HEK293 (cell line): ENCODE results near the gene GPBAR1.

Source experiments
- ZBTB7A ChIP-seq: fragments of 450-650 bp; formaldehyde crosslinking; IDR thresholded peaks from 2 replicates; pipeline ENCODE4 v1.5.1; 2016; ENCODE audit warnings: low read depth, missing biosample characterization, missing genetic modification characterization
- TF ChIP-seq, protein P1 (sequence below): fragments of 450-650 bp; formaldehyde crosslinking; IDR thresholded peaks from 2 replicates; pipeline ENCODE4 v1.5.1; 2016; ENCODE audit warnings: missing biosample characterization, missing genetic modification characterization
- TF ChIP-seq, protein P2 (sequence below): fragments of 450-650 bp; formaldehyde crosslinking; conservative IDR thresholded peaks from 2 replicates; pipeline ENCODE4 v1.5.1; 2016; ENCODE audit warnings: low read depth, missing biosample characterization, missing genetic modification characterization
- TF ChIP-seq, protein P3 (sequence below): sonication (generic); formaldehyde crosslinking; IDR thresholded peaks from 2 replicates; pipeline ENCODE4 v1.8.1; 2022; ENCODE audit warnings: mild to moderate bottlenecking, moderate library complexity, missing genetic modification reagents

DNA sequence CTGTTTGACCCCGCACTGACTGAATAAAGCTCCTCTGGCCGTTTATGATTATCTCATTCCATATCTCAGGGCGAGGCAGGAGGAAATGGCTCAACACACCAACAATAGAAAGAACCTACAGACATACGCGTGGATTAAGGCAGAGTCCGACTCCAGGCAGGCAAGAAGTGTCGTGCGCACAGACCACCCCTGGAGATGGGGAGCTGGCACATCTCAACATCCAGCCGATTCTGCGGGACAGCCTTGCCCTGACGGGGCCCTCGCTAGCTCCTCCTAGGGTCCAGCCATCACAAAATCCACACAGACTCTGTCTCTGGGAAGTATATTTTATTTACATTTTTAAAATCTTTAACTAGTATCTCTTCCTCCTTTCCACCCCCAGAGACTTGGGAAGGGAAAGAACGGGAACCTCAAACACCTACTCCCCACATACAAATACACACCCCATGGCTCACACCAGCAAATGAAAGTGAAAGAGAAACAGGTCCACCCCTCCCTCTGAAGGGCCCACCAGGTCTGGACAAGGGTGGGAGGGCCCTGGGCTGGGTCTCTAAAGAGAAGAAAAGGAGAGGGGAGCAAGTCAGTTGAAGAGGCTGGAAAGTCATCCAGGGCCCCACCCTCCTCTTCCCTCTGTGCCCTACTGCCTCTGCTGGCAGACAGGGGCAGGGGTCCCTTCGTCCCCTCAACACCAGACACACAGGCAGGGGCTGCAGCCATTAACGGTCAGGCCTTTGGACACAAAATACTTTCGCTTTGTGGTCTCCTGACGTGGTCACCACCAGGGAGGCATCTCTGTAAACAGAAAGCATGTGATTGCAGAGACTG is 3.2 kb downstream of the GPBAR1 start:
- TF ChIP-seq, protein P1, sequence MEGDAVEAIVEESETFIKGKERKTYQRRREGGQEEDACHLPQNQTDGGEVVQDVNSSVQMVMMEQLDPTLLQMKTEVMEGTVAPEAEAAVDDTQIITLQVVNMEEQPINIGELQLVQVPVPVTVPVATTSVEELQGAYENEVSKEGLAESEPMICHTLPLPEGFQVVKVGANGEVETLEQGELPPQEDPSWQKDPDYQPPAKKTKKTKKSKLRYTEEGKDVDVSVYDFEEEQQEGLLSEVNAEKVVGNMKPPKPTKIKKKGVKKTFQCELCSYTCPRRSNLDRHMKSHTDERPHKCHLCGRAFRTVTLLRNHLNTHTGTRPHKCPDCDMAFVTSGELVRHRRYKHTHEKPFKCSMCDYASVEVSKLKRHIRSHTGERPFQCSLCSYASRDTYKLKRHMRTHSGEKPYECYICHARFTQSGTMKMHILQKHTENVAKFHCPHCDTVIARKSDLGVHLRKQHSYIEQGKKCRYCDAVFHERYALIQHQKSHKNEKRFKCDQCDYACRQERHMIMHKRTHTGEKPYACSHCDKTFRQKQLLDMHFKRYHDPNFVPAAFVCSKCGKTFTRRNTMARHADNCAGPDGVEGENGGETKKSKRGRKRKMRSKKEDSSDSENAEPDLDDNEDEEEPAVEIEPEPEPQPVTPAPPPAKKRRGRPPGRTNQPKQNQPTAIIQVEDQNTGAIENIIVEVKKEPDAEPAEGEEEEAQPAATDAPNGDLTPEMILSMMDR (tag by site-specific recombination): no peak
- TF ChIP-seq, protein P2, sequence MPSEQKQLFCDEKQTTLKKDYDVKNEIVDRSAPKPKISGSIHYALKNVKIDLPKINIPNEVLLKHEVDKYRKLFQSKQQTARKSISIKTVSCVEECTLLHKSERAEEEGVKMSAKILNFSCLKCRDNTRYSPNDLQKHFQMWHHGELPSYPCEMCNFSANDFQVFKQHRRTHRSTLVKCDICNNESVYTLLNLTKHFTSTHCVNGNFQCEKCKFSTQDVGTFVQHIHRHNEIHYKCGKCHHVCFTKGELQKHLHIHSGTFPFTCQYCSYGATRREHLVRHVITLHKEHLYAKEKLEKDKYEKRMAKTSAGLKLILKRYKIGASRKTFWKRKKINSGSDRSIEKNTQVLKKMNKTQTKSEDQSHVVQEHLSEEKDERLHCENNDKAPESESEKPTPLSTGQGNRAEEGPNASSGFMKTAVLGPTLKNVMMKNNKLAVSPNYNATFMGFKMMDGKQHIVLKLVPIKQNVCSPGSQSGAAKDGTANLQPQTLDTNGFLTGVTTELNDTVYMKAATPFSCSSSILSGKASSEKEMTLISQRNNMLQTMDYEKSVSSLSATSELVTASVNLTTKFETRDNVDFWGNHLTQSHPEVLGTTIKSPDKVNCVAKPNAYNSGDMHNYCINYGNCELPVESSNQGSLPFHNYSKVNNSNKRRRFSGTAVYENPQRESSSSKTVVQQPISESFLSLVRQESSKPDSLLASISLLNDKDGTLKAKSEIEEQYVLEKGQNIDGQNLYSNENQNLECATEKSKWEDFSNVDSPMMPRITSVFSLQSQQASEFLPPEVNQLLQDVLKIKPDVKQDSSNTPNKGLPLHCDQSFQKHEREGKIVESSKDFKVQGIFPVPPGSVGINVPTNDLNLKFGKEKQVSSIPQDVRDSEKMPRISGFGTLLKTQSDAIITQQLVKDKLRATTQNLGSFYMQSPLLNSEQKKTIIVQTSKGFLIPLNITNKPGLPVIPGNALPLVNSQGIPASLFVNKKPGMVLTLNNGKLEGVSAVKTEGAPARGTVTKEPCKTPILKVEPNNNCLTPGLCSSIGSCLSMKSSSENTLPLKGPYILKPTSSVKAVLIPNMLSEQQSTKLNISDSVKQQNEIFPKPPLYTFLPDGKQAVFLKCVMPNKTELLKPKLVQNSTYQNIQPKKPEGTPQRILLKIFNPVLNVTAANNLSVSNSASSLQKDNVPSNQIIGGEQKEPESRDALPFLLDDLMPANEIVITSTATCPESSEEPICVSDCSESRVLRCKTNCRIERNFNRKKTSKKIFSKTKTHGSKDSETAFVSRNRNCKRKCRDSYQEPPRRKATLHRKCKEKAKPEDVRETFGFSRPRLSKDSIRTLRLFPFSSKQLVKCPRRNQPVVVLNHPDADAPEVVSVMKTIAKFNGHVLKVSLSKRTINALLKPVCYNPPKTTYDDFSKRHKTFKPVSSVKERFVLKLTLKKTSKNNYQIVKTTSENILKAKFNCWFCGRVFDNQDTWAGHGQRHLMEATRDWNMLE: no peak
- TF ChIP-seq, protein P3, sequence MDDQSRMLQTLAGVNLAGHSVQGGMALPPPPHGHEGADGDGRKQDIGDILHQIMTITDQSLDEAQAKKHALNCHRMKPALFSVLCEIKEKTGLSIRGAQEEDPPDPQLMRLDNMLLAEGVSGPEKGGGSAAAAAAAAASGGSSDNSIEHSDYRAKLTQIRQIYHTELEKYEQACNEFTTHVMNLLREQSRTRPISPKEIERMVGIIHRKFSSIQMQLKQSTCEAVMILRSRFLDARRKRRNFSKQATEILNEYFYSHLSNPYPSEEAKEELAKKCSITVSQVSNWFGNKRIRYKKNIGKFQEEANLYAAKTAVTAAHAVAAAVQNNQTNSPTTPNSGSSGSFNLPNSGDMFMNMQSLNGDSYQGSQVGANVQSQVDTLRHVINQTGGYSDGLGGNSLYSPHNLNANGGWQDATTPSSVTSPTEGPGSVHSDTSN: no peak
- TF ChIP-seq ZBTB7A (tag by site-specific recombination): no peak
